Loucy (cell line): ENCODE measurements around the gene MEGF8.

ENCODE experiments used
- H2AFZ ChIP-seq: fragments of 200-600 bp; sonication (generic); 2 replicates; pipeline ENCODE4 v1.6.0; 2016; ENCODE audit warnings: antibody characterized with exemption, mild to moderate bottlenecking, low read length, moderate library complexity
- H3F3A ChIP-seq: fragments of 200-600 bp; 2 replicates; pipeline ENCODE4 v1.6.0; 2016; ENCODE audit warnings: antibody characterized with exemption, low read depth, mild to moderate bottlenecking
- H3K27me3 ChIP-seq: fragments of 200-600 bp; sonication (generic); 2 replicates; pipeline ENCODE4 v1.6.1; 2014; ENCODE audit warnings: low read length, mild to moderate bottlenecking; ENCODE audit not compliant: insufficient read depth, poor library complexity, severe bottlenecking
- H3K36me3 ChIP-seq: fragments of 200-600 bp; sonication (generic); 2 replicates; pipeline ENCODE4 v1.6.1; 2016; ENCODE audit warnings: low read length; ENCODE audit not compliant: insufficient read depth
- H3K4me1 ChIP-seq: fragments of 200-600 bp; sonication (generic); 2 replicates; pipeline ENCODE4 v1.5.1; 2014; ENCODE audit warnings: low read length, mild to moderate bottlenecking; ENCODE audit not compliant: insufficient read depth, poor library complexity, severe bottlenecking
- H3K4me2 ChIP-seq: fragments of 200-600 bp; sonication (generic); 2 replicates; pipeline ENCODE4 v1.6.0; 2014; ENCODE audit warnings: antibody characterized with exemption, low read length, low read depth, mild to moderate bottlenecking; ENCODE audit not compliant: poor library complexity, severe bottlenecking
- H3K4me3 ChIP-seq: fragments of 200-600 bp; sonication (generic); 2 replicates; pipeline ENCODE4 v1.5.1; 2014; ENCODE audit warnings: low read length, mild to moderate bottlenecking, mixed read lengths; ENCODE audit not compliant: poor library complexity, severe bottlenecking
- H3K79me2 ChIP-seq: fragments of 200-600 bp; sonication (generic); 2 replicates; pipeline ENCODE4 v1.6.1; 2014; ENCODE audit warnings: low read length; ENCODE audit not compliant: insufficient read depth
- H3K9ac ChIP-seq: fragments of 200-600 bp; sonication (generic); 2 replicates; pipeline ENCODE4 v1.6.0; 2014; ENCODE audit warnings: mild to moderate bottlenecking, low read depth, low read length, moderate library complexity; ENCODE audit not compliant: poor library complexity, severe bottlenecking
- H3K9me2 ChIP-seq: fragments of 200-600 bp; sonication (generic); replicated peaks from 2 replicates; pipeline ENCODE4 v1.6.1; 2016; ENCODE audit warnings: low read depth, low read length, mixed read lengths
- H3K9me3 ChIP-seq: fragments of 200-600 bp; sonication (generic); 2 replicates; pipeline ENCODE4 v1.6.1; 2014; ENCODE audit warnings: mild to moderate bottlenecking, antibody characterized with exemption, low read length, low read depth; ENCODE audit not compliant: insufficient read depth
- H4K20me1 ChIP-seq: fragments of 200-600 bp; sonication (generic); 2 replicates; pipeline ENCODE4 v1.6.0; 2014; ENCODE audit warnings: antibody characterized with exemption, low read length, mild to moderate bottlenecking; ENCODE audit not compliant: insufficient read depth, poor library complexity, severe bottlenecking
- EZH2phosphoT487 ChIP-seq: fragments of 200-600 bp; IDR thresholded peaks from 2 replicates; pipeline ENCODE4 v1.6.1; 2018; ENCODE audit warnings: antibody characterized with exemption, mild to moderate bottlenecking, moderate library complexity, borderline replicate concordance
- TF ChIP-seq, protein P1 (sequence below): fragments of 200-600 bp; sonication (generic); conservative IDR thresholded peaks from 2 replicates; pipeline ENCODE4 v1.5.1; 2014; ENCODE audit warnings: mild to moderate bottlenecking, antibody characterized with exemption, low read length

Gene MEGF8

DNA sequence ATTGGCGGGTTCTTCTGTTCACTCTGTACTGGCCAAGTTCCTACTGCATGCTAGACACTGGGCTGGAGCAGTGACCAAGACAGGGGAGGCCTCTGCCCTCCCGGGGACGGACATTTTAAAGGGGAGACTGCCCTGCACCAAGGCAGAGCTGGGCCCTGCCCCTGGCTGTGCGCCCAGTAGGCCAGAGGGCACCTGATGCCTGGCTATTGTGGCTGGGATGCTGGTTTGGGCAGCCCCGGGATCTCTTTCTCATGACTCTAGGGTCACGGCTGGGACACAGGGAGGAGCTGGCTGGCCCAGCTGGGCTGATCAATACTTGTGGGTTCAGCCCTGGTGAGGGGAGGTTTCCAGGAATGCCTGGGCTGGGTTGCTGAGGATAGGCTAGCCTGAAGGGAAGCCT is 84.0 kb downstream of the MEGF8 start:
- Histone ChIP-seq H2AFZ (no peak overlapping the region), H3K4me2 (no peak overlapping the region), H4K20me1 (no peaks in the 10 kb centered on the region), H3K36me3 (no peaks in the 10 kb centered on the region; the same call in 1 of the 2 replicates), H3F3A (no peaks in the 10 kb centered on the region), H3K9me3 (no peaks in the 10 kb centered on the region), H3K9ac (no peak overlapping the region), H3K27me3 (no peaks in the 10 kb centered on the region), H3K9me2 (no peaks in the 10 kb centered on the region), H3K4me1 (no peaks in the 10 kb centered on the region), H3K79me2 (no peaks in the 10 kb centered on the region), H3K4me3 (no peak overlapping the region)
- TF ChIP-seq EZH2phosphoT487: no peak
- TF ChIP-seq, protein P1, sequence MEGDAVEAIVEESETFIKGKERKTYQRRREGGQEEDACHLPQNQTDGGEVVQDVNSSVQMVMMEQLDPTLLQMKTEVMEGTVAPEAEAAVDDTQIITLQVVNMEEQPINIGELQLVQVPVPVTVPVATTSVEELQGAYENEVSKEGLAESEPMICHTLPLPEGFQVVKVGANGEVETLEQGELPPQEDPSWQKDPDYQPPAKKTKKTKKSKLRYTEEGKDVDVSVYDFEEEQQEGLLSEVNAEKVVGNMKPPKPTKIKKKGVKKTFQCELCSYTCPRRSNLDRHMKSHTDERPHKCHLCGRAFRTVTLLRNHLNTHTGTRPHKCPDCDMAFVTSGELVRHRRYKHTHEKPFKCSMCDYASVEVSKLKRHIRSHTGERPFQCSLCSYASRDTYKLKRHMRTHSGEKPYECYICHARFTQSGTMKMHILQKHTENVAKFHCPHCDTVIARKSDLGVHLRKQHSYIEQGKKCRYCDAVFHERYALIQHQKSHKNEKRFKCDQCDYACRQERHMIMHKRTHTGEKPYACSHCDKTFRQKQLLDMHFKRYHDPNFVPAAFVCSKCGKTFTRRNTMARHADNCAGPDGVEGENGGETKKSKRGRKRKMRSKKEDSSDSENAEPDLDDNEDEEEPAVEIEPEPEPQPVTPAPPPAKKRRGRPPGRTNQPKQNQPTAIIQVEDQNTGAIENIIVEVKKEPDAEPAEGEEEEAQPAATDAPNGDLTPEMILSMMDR: no peak

DNA sequence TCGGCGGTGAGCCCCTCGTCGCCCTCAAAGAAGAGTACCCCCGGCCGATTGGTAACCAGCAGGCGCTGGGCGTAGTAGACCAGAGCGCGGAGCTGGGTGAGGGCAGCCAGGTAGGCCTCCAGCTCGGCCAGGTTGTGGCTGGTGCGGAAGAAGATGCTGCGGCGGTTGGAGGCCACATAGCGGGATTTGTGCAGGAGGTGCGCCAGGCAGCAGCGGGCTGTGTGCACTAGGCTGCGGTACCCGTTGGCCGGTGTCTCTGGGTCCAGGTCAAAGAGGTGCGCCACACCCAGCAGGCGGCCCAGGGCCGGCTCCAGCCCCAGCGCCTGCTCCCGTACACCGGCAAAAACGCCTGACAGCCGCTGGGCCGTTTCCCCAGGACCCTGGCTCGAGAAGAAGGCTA is 84.9 kb downstream of the MEGF8 start:
- Histone ChIP-seq H3K27me3 (no peaks in the 10 kb centered on the region), H3K9me3 (no peaks in the 10 kb centered on the region), H4K20me1 (no peaks in the 10 kb centered on the region), H2AFZ (no peak overlapping the region), H3K9me2 (no peaks in the 10 kb centered on the region), H3F3A (no peaks in the 10 kb centered on the region), H3K4me3 (no peak overlapping the region), H3K36me3 (no peaks in the 10 kb centered on the region; the same call in 1 of the 2 replicates), H3K4me1 (no peaks in the 10 kb centered on the region), H3K79me2 (no peaks in the 10 kb centered on the region), H3K4me2 (no peak overlapping the region), H3K9ac (no peak overlapping the region)
- TF ChIP-seq EZH2phosphoT487: no peak
- TF ChIP-seq, protein P1: no peak

DNA sequence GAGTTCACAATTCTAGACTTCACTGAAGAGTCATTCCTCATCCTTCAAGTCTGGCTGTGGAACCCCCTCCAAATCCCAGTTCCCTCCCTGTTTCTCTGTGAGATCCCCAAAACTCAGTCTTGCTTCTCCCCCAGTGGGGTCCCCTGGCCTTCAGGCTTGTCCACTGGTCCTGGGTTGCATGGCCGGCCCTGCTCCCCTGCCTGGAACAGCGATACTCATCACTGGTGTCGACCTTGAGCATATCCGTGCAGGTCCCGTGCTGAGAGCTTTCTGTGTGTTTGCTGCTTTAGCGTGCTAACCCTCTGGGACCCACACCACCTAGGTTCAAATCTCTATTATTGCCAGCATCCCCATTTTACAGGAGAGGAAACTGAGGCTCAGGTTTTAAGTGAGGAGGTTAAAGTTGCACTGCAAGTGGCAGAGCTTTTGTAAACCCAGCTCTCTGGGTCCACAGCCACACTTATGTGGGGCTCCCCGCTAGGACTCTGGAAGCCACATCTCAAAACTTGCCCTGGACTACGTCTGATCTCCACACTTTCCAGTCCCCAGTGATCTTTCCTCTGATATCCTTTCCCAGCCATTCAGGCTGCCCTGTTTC is 86.2 kb downstream of the MEGF8 start:
- Histone ChIP-seq H3K4me1 (no peaks in the 10 kb centered on the region), H4K20me1 (no peaks in the 10 kb centered on the region), H3K36me3 (no peaks in the 10 kb centered on the region; the same call in 1 of the 2 replicates), H3K9ac (no peak overlapping the region), H2AFZ (no peak overlapping the region), H3K4me2 (no peak overlapping the region), H3K79me2 (no peaks in the 10 kb centered on the region), H3K27me3 (no peaks in the 10 kb centered on the region), H3K9me3 (no peaks in the 10 kb centered on the region), H3K9me2 (no peaks in the 10 kb centered on the region), H3K4me3 (no peak overlapping the region), H3F3A (no peaks in the 10 kb centered on the region)
- TF ChIP-seq EZH2phosphoT487: no peak
- TF ChIP-seq, protein P1: no peak
